ENCODE data around the gene EXOC4.

DNA sequence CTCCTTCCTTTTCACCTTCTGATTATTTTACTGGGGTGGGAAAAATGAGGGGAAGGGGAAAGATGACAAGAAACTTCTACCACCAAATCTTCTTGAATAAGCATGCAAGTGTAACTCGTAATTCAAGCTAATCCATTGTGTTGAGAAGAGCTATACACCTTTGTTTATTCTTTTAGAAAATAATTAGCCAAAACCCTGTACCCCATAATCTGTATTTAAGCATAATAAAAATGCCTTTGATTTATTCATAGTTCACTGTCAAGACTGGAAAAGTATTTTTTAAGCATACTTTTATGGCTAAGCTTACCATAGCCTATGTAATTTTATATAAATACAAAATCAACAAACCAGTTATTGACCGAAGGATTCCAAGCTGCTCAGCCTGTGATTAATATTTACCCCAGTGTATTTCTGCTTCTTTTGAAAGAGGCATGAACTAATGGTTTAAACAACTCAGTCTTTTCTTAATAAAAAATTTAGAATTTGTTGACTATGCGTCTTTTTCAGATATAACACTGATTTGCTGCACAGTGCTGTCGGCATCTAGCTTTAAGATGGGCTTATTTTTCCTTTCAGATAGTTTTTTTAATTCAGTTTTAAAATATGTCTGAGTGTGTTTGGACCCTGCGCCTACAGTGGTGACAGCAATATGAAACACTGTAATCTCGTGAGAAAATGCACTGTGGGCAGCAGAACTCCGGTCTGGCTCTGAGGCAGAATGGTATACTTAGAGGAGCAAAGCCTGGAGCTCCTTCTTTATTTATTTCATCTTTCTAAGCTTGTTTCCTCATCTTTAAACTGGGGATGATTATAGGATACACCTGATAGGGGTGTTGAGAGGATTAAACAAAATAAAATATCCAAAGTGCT lies 635.4 kb downstream of the EXOC4 start:
- TF ChIP-seq CTCF (IDR thresholded peaks at IDR 0.05 in 4 of 5, conservative IDR thresholded peaks at IDR 0.05 in 1 of 5) (no peak), POLR2A (IDR thresholded peaks at IDR 0.05) (no peak)

Measured in gastrocnemius medialis (tissue), 4 donors.